AG20443 (cell line): ENCODE measurements around the gene FABP6.

ENCODE experiments used
- DNase-seq: peaks from one replicate; pipeline ENCODE4 v3.0.0; 2012; ENCODE audit warnings: low spot score, mixed read lengths

Gene FABP6

DNA sequence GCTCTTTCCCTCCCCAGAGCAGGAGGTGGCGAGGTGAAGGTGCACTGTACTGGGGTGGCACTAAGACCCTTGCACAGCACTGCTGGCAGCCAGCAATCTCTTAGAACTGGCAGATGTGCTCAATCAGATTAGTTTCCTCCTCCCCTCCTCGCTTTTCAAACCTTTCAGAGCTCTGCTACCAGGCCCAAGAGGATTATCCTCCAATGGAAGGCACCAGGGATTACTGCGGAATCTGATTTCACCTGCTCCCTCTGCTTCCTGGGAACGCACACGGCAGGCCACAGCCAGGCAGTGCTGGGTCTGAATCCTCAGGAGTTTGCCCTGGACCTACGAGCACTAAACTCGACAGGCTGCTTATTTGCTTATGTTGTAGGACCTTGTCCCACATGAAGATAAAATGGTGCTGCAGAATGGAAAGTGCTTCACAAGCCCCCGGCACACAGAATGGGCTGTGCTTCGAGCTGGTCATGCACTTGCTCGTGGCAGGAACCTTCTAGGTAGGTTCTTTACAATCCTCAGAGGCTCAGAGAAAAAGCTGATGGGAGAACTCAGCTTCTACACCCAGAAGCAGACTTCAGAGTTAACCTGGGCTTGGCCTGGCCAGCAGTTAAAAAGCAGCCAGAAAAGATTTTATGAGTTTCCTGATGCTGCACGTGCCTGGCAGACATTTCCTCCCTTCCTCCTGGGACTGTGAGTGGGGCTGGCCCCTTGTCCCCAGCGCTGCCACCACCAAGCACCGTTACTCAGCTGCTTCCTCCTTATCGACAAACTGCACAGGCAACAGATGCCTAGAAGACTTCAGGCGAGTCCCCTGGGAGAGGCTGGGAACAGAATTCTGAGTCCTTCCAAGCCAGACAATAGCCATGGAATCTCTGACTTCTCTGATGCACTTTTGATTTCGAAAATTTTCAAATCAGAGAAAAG, 33.1 kb downstream of the FABP6 start:
- peak; percentile 32 for DNase-seq

DNA sequence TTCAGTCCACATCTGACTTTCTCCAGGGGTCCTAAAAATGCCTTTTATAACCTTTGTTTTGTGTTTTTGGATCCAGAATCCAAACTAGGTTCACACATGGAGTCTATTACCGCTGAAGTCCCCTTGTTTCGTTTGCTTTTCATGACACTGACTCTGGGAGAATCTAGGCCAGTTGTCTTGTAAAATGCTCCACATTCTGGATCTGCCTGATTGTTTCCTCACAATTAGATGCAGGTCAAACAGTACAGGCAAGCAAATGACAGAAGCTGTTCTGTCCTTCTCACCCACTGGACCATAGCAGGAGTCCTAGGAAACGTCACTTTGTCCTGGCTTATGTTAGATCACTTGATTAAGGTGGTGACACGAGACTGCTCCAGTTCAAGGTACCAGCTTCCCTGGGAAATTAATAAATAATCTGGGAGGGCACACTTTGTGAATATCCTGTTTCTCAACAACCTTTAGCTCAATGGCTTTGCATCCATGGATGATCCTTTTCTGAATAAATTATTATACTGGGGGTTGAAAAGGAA, 34.1 kb downstream of the FABP6 start:
- no peak for DNase-seq

DNA sequence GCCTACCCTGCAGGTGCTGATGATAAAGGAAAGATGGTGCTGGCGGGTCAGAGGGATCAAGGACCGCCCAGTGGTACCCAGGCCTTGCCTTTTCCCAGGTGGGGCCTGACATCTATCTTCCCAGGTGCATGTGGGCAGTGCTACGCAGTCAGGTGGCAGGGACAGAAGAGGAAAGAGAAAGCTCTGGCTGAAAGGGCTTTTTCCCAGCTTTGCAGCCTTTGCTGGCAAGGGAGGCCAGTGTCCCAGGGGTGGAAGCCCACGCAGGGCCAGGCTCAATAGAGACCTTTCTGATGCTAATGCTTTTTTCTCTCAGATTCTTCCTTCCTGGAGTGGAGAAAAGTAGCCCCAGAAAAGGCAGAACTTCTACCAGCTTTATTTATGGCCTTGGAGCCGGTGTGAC, 36.7 kb downstream of the FABP6 start:
- DNase-seq, result no peak

DNA sequence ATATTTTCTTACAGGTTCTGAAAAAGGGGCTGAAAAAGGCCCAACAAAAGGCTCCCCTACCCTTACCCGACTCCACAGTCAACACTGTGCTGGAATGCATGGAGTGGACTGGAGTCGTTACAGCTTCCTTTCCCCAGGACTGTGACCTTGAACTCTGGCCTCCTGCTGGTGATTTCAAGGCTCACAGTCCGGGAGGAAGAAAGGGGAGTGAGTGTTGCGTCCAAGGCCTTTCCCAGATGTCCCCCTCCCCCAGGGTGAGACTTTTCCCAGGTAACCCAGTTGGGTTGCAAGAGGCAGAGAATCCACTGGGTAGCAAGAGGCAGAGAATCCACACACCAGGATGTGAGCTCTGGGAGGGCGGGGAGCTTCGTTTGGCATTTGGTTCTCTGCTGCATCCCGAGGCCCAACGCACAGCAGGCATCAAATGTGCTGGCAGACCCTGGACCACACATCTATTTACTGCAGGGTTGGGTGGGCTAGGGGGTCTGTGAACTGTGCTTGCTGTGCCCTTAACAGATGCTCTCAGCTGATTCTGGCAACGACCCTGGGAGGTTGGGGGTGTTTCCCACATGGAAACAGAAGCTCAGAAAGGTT, 37.5 kb downstream of the FABP6 start:
- no peak for DNase-seq

DNA sequence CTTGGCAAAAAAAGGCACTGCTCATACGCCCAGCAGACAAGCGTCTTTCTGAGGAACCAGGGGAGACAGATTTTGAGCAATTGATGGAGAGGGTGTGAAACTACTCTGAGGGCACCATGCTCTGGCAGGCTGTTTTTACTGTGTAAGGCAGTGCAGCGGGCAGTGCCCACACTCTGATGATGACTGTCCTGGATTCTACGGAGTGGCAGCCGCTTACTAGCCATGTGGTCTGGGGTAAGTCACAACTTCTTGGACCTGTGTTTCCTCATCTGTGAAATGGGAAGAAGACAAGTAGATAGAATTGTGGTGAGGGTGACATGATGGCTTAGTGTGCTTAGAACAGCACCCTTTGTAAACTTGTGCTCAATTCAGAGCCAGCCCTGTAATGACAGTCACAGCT, 38.8 kb downstream of the FABP6 start:
- no peak for DNase-seq

DNA sequence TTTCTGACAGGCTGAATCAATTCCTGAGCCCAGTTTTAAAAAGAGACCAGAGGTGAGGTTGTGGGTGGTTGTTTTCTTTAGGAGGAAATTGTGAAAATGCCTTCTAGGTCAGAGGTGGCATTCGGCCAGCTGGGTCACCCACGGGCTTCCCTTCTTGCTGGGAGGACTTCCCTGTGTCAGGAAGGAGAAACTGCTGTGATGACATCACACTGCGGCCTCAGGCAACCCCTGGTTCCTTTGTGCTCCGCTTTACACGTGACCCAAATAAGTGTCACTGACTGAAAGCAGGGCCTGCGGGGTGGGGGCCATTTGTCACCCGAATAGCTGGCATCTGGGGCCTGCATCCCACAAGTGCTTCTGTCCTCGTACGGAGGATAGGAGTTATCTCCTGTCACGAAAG, 39.7 kb downstream of the FABP6 start:
- DNase-seq, result peak; percentile 73

DNA sequence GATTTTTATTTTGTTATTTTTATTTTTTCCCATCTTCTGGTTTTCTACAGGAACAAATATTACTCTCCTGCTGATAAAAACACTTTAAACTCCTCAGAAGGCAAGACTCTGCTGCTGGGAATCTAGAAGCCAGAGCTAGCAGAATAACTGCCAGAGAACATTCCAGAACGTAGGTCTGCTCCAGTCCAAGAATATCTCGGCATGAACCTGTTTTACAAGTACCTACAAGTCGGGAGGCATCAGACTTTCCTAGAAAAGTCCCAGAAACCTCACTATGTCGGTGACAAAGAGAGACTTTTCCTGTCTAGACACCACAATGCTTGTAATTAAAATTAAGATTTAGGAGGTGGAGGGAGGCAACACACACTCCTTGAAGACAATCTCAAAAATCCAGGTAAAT, 41.4 kb downstream of the FABP6 start:
- DNase-seq, result no peak

DNA sequence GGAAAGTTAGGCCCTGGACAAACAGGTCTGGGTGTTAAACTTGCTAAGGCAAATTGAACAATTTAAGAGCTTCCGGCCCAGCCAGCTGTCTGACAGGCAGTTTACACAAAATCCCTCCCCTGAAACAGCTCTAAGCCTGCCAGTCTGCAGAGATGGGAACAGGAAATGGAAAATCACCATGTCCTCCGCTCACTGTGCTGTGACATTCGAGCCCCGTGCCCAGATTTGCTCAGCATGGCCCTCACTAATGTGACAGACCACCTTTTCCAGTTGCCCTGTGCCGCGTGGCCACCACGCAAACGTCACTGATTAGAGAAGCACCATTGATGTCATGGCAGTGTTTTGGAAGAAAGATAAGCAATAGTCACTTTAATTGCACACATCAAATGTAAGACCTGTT, 42.1 kb downstream of the FABP6 start:
- DNase-seq, result no peak

DNA sequence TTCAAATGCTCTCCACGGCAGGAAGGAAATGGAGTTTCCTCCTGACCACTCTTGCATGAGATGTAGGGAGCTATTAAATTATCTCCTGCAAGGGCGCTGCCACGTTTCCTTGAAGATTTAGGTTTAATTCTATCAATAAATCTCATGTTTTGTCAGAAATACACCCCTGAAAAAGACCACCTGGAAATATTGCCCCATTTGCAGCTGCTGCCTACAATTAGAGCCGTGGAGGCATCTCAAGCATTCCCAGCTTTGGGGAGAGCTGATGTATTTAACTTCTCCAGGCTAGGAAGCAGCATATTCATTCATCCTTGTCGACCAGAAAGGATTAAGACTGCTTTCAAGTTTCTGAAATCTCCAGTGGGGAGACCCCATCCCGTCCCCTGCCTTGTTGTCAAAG, 42.5 kb downstream of the FABP6 start:
- DNase-seq, result no peak

DNA sequence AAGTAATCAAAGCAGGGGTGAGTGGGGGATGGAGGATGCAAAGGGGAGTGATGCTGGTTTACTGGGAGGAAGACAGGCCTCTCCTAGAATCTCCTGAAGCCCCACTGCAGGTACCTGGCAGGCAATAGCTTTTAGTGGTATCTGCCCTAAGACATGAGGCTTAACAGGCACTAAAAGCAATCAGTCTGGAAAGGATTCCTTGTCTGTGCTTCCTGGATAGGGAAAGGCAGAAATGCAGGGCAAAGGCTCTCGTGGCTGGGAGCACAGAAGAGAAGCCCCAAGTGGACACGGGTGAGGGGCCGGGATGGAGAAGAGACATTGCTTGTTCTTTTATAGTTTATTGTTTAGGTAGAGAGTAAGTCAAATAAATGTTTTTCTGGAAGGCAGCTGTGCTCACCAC, 43.0 kb downstream of the FABP6 start:
- DNase-seq, result no peak

DNA sequence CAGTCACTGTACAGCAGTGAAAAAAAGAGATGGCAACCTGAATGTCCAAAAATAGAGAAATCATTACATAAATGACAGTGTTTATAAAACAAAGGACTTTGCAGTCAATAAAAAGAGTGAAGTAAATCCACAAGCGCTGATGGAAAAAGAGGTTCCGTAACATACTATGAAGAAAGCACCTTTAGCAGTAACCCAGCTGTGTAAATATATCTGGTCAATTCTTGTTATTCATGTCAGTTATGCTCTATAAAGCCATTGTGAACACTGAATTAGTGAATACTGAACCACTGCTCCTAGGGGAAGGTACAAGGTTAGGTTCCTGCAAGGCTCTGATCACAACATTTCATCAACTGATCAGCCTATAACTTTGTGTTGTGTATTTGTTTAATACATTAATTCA, 43.6 kb downstream of the FABP6 start:
- no peak for DNase-seq

DNA sequence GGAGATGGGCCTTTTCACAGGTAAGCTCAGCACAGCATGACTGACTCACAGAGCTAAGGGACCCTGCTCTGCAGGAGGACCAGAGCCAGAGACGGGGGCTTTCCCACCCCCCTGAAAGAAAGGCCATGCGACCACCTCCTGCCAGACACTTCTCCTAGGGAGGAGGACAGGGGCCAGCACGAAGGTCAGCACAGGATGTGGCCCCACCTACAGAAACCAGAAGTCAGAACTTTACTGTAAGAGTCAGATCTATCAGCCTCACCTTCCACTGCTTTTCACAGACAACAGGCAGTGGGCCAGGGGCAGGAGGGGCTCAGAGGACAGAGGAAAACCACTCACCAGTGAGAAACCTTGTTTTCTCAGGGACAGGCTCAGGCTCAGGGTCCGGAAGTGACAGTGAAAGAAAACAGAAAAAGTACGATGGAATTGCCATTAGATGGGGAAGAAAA, 45.2 kb downstream of the FABP6 start:
- no peak for DNase-seq

DNA sequence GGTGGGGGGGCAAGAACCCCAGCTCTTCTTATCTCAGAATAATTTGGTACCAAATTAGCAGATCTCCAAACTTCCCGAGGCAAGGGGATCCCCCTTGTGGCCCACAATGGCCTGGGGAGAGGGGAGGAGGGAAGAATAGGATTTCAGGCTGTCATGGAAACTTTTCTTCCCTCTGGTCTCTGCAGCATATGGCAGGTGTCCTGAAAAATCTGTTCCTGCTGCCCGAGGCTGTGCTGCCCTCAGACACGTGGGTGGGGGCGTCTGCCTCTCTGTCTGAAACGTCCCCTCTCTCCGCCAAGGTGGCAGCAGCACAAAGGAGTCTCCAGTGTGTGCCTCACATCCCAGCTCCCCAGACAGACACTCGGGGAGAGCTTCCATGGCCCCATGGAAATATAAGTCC, 49.0 kb downstream of the FABP6 start:
- DNase-seq, result no peak

DNA sequence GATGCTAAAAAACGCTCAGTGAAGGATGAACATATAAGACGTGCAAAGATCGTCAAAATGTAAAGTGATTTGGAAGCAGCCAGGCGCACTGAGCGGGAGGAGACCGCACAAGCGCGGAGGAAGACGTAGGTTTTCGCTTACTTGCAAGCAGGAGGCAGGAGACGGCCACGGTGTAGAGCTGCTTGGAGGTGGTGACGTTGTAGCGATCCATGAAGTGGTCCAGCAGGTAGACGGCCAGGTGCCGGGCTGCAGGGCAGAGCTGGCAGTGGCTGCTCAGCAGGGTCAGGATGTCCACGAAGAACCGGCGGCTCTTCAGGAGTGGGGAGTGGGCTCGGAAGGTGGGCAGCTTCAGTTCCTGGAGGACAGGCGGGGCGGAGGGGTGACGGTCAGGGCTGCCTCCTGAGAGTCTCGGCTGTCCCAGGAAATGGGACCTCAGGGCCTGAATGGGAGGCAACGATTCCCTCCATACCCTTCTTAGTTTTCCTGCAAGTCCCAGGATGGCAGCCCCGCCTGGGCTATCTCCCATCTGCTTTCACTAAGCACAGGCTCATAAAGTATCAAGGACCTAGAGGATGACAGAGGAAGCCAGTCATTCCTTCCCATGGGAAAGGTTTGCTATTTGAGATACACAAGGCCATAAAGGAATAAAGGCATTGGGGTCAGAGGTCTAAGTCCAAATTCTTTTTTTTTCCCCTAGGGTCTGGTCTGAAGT, 51.2 kb downstream of the FABP6 start:
- DNase-seq, result no peak

DNA sequence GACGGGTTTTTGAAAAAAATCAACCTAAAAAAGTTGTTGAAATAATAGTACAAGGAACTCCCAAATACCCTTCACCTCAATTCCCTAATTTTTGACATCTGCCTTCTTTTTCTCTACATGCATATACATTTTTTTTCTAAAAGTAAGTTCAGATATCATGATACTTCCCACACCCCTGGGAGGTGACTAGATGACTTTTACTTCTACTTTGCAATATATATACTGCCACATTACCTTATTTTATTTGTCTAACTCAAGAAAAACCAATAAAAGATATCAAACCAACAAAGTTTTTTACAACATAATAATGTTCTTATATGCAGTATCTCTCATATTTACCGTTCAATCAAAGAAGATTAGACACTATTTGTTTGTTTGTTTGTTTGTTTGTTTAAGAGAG, 52.0 kb downstream of the FABP6 start:
- DNase-seq, result no peak

DNA sequence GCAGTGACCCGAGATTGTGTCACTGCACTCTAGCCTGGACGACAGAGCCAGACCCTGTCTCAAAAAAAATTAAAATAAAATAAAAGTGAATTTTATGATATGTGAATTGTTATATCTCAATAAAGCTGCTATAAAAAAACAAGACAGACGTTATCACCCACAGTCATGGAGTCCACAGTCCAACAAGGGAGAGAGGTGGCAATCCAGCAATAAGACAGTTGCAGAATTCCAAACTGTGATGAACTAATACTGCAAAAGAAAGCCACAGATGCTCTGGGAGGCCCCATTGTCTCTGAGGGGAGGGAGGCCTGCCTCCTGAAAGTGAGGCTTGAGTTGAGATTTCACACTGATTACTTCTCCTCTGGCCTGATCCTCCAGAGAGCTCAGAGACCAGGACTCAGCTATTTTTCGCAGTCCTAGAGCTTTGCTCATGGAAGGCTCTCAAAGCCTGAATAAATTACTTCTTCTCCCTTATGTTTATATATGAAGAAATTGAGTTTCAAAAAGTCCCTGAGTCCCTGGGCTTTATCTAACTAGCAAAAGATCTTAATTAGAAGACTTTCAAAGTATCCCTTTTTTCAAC, 55.1 kb downstream of the FABP6 start:
- DNase-seq, result no peak

DNA sequence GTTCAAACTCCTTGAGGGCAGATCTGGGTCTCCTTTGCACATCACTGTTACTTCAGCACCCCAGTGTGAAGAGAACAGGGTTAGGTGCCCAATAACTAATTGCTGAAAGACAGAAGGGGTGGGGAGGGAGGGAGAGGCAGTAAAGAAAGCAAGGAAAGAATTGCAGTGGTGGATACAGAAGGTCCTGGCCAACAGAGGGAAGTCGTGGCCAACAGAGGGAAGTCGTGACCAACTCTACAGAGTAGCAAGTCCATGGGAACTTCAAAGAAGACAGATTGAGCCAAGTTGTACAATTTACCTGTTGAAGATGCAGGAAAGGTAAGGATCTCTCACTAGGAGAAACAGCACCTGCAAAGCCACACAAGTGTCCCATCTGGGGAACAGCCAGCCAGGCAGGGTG, 56.0 kb downstream of the FABP6 start:
- DNase-seq, result no peak

DNA sequence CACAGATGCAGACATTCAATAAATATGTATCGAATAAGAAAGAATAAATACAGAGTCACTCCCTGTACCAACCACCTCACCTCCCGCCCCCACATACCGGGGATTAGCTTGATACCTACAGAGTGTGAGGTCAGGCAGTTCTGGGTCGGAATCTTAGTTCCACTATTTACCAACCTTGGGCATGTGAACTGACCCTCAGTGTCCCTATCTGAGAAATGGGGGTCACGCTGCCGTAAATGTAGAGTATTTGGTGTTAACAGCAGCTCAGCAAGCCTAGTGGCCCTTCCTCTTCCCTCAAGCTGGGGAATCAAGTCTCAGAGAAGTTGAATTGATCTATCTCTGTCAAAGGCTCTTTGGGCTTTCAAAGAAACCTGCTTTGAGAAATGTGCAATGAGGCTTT, 57.6 kb downstream of the FABP6 start:
- DNase-seq, result no peak

DNA sequence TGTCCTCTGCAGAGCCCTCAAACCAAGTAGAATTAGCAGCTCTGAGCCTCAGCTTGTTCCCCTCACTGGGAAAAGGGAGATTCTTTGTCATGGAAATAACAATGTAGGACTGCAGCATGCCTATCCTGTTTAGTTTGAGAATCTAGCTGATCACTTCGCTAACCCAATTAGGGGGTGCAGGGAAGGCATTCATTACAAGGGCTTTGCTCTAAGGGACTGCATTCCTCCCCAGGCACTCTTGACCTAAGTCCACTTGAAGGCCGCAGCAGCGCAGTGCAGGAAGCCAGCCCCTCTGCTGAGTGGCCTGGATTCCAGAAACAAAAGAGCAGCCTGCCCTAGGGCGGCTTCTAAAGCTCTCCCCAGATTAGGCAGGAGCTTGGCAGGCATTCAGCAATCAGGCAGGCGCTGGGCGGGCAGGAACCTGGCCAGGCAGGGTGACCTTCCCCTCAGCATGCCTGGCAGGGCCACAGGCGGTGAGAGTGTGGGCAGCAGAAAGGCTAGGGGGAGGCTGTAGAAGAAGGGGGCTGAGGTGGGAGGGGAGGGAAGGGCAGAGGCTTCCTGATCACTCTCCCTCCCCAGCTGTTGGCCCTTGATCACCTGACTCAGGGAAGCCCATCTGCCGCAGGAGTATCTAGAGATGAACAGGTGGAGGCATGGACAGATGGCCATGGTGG, 58.2 kb downstream of the FABP6 start:
- no peak for DNase-seq
